GM18909 (cell line): ENCODE data around the gene CXCR4.
"Not testable (repeated sequence)": the region's sequence is repeated elsewhere in the genome, so short reads cannot be mapped to it uniquely, and the experiment has no call there.

ENCODE experiments used
- ATAC-seq: cut with Tn5 transposase; IDR thresholded peaks from one replicate; pipeline ENCODE4 v1.9.1; 2021; ENCODE audit warnings: mild to moderate bottlenecking; ENCODE audit not compliant: unreplicated experiment, poor library complexity

The CXCR4 gene

DNA sequence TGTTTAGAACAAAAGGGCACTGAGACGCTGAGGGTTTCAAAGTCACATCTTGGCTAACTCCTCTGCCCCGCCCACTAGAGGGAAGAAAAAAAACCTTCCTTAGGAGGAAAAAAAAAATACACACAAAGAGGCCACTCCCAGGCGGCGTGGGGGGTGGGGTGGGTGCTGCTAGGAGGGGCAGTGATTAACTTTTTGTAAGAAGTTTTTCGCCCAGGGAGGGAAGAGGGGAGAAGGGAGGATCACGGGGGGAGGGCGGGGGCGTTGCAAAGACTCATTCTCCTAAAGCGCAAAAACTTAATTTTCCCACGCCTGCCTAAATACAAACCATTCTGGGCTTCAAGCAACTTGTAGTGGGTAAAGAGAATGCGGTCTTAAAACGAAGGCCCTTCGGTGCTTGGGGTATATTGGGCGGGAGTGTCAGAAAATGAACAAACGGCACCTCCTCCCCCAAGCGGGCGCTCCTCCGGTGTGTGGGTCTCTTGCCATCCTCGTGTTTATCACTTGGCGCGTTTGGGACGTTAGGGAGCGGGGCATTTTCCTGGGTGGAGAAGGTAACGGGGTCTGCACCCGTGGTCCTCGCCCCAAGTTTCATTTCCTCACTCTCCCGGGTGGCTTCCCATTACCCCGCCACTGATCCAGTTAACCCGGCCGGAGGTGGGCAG, 1.7 kb downstream of the CXCR4 start:
- ATAC-seq: peak; percentile 28

GRCh38 chr2:136115183-136115761, 2.7 kb downstream of the CXCR4 start:
- no peak for ATAC-seq

GRCh38 chr2:136114382-136114781, 3.6 kb downstream of the CXCR4 start:
- ATAC-seq: no peak

- ATAC-seq: no peak
Observed at GRCh38 chr2:136113209-136113971, 4.6 kb downstream of the CXCR4 start.

GRCh38 chr2:136112317-136113208, 5.4 kb downstream of the CXCR4 start:
- ATAC-seq: no peak

DNA sequence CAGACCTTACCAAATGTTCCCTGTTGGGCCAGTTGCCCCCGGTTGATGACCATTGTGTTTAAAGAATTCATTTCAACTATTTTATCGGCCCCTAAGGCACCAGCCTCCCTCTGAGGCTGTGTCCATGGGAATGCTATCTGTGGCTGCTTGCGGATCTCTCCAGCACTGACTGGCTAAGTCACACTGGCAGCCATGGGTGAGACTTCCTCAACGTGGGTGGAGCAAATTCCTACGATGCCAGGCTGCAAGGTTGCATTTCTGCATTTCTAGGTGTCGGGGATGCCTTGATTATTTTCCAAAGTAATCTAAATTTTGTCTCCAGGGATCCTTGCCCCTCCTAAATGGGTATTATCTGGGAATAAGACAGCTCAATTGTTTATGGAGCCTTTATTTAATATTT, 6.2 kb downstream of the CXCR4 start:
- ATAC-seq: no peak

DNA sequence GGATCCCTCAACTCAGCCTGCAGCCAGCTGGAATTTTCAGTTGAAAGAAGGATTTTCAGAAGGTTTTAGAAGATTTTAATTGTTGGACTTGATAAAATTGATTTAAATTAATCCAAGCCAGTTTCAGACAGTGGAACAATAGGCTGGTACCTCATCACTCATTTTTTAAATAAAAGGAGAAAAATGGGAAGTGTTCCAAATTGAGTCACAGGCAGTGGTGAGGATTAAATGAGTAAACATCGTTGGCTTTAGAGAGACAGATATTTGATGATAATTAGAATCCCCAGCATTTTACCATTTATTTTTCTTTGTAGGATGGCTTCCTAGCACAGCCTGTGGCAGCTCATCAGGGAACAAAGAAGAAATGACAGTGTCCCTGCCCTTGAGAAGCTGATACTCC, 7.4 kb downstream of the CXCR4 start:
- no peak for ATAC-seq

DNA sequence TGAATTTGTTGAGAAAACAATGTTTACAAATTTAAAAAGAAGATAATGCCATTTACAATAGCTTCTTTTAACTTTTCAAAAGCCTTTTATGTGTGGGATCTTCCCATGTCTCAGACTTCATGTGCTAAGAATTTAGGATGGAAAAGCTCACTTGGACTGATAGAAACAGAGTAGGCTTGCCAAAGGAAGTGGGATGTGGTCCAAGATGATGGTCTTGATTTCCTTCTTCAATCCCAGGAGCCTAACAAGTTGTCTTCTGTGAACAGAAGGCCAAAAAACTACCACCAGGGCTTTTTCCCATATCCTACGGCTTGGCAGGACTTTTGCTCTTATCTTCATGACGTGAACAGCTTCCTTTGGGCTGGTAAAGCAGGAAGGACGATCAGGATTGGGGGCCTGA, 9.5 kb downstream of the CXCR4 start:
- no peak for ATAC-seq

- peak; percentile 69 for ATAC-seq
Observed at GRCh38 chr2:136107051-136108033, 10.6 kb downstream of the CXCR4 start.

DNA sequence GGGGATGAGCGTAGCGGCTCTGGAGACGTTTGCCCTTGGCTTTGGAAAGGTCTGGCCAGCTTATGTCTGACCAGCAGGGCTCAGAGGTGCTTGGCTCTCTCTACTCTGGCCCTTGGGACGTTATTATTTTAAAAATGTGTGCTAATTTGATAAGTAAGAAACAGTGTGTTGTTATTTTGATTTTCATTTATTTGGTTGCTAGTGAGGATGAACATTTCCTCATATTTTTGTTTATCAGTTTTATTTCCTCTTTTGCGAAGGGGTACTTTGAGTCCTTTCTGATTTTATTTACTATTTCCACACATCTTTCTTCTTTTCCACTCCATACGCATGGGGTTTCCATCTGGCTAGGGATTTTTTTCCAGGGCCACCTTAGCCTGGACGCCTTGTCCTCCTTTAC, 11.4 kb downstream of the CXCR4 start:
- no peak for ATAC-seq

DNA sequence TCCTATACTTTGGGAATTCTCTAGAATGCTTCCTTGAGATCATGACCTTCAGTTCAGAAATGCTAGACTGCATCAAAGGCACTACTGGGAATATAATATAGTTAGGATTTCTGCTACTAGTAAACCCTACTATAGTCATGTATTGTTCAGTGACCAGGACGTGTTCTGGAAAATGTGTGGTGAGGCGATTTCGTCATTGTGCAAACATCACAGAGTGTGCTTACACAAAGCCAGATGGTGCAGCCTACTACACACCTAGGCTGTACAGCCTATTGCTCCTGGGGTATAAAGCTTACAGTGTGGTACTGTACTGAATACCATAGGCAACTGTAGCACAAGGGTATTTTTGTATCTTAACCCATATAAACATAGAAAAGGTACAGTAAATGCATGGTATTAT, 13.0 kb downstream of the CXCR4 start:
- no peak for ATAC-seq

- ATAC-seq: no peak
Observed at GRCh38 chr2:136101042-136101441, 16.9 kb downstream of the CXCR4 start.

- ATAC-seq: no peak
Observed at GRCh38 chr2:136098441-136098840, 19.5 kb downstream of the CXCR4 start.

DNA sequence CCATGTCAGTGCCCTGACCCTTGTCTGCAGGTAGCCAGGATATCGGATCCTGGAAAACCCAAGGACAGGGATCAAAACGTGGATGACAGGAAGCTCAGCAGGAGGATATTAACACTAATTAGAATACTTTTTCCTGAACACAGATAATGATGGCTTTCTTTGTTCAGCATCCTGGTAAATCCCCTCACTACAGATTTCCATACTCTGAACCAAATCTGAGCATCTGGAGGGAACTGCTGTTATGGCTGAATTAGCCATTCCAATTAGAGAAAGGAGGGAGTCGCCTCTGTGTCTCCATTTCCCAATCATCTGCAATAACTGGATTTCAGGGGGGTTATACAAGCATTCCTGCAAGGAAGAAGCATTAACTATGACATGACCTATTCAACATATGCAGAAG, 24.4 kb downstream of the CXCR4 start:
- no peak for ATAC-seq

GRCh38 chr2:136091899-136092298, 26.1 kb downstream of the CXCR4 start:
- ATAC-seq: no peak

GRCh38 chr2:136087901-136088460, 30.0 kb downstream of the CXCR4 start:
- ATAC-seq: not testable (repeated sequence)

DNA sequence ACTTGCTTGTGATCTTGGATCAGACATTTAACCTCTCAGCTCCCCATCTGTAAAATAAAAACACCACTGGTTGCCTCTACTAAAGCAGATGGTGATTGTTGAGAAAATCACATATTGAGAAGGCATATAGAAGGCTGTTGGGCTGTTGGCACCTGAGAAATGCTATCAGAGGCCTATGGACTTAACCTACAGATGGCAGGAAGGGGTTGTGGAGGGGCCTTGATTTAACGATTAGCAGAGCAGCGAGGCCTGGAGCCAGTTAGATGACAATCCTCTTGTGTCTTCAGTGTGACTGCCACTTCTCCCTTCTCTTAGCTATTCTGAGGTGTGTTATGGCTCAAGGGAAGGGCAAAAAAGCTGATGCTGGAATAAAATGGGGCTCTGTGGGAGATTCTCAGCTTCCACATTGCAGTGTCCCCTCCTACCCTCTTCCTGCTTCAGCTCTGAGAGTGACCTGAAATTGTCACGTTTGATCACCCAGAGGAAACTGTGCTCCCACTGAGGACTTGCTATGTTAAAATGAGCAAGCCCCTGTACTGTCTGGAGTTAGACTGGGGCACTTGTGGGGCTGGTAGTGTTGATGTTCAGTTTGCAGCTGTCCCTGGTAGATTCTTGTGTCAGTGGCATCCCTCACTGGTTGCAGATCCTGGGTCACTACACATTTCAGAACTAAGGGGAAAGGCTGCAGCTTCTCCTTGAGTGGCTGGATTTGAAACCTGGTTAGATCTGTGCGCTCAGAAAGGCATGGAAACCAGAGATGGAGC, 31.5 kb downstream of the CXCR4 start:
- no peak for ATAC-seq

- no peak for ATAC-seq
Observed at GRCh38 chr2:136085453-136086209, 32.3 kb downstream of the CXCR4 start.
